Fibroblast of villous mesenchyme (primary cell): ENCODE results near the gene POGZ. TPM values are rescaled to one million over a fixed set of nuclear protein-coding genes. Genes with fewer than 3 reads are reported as not detected.

ENCODE experiments used
- DNase-seq: peaks from one replicate; pipeline ENCODE4 v3.0.0-alpha.2; 2010; ENCODE audit warnings: low read depth
- H3K4me3 ChIP-seq: 2 replicates; pipeline ENCODE4 v1.5.1; 2011; ENCODE audit warnings: low read depth, mild to moderate bottlenecking, low read length
- CTCF ChIP-seq: IDR thresholded peaks from 2 replicates; pipeline ENCODE4 v1.5.1; 2012; ENCODE audit warnings: low read depth, mild to moderate bottlenecking, low read length; ENCODE audit not compliant: insufficient read depth
- total RNA-seq: library from RNA; depleted of rRNA; stranded (reverse); fragments of >200 nt; gene quantifications from 2 replicates; pipeline ENCODE4 v1.2.3, GENCODE V29; 2012

The POGZ gene
- total RNA-seq, 1 donor, result 31.1 TPM

- no peak overlapping the region for H3K4me3 ChIP-seq
- no peak for TF ChIP-seq CTCF
- DNase-seq, result no peak
Measured at GRCh38 chr1:151425103-151425502, 34.2 kb downstream of the POGZ start.

GRCh38 chr1:151419819-151420218, 39.5 kb downstream of the POGZ start:
- H3K4me3 ChIP-seq, result no peak overlapping the region
- TF ChIP-seq CTCF, result no peak
- DNase-seq, result no peak

GRCh38 chr1:151418081-151418480, 41.2 kb downstream of the POGZ start:
- no peak for TF ChIP-seq CTCF
- no peak for DNase-seq
- no peak overlapping the region for H3K4me3 ChIP-seq

GRCh38 chr1:151416231-151416630, 43.1 kb downstream of the POGZ start:
- TF ChIP-seq CTCF, result no peak
- peak; percentile 87 for DNase-seq
- H3K4me3 ChIP-seq, result no peak overlapping the region

GRCh38 chr1:151411884-151412283, 47.4 kb downstream of the POGZ start:
- H3K4me3 ChIP-seq, result no peak overlapping the region
- no peak for TF ChIP-seq CTCF
- no peak for DNase-seq

GRCh38 chr1:151408891-151409290, 50.4 kb downstream of the POGZ start:
- no peak for TF ChIP-seq CTCF
- DNase-seq, result no peak
- no peak overlapping the region for H3K4me3 ChIP-seq

- no peak overlapping the region for H3K4me3 ChIP-seq
- TF ChIP-seq CTCF, result no peak
- DNase-seq, result no peak
Measured at GRCh38 chr1:151407304-151407703, 52.0 kb downstream of the POGZ start.
